Choroid plexus epithelial cell (primary cell): Measurements from ENCODE around the gene CEP89.

Experiments
- DNase-seq: peaks from one replicate; pipeline ENCODE4 v3.0.0-alpha.2; 2010; ENCODE audit warnings: low read depth
- H3K4me3 ChIP-seq: 2 replicates; pipeline ENCODE4 v1.5.1; 2011; ENCODE audit warnings: low read depth, mild to moderate bottlenecking, control low read depth, low read length, moderate library complexity
- CTCF ChIP-seq: conservative IDR thresholded peaks from 2 replicates; pipeline ENCODE4 v1.5.1; 2011; ENCODE audit warnings: low read depth, mild to moderate bottlenecking, control low read depth, inconsistent platforms, low read length, moderate library complexity

Gene CEP89

GRCh38 chr19:32917616-32917996 lies 54.2 kb downstream of the CEP89 start:
- H3K4me3 ChIP-seq, result no peak overlapping the region
- no peak for DNase-seq
- TF ChIP-seq CTCF, result no peak

- TF ChIP-seq CTCF, result no peak
- DNase-seq, result peak; percentile 36
- H3K4me3 ChIP-seq, result no peak overlapping the region
Measured at GRCh38 chr19:32916969-32917615, 54.7 kb downstream of the CEP89 start.

- no peak overlapping the region for H3K4me3 ChIP-seq
- no peak for TF ChIP-seq CTCF
- DNase-seq, result no peak
Measured at GRCh38 chr19:32914879-32915660, 56.7 kb downstream of the CEP89 start.

GRCh38 chr19:32911467-32911866 lies 60.3 kb downstream of the CEP89 start:
- DNase-seq, result no peak
- no peak overlapping the region for H3K4me3 ChIP-seq
- no peak for TF ChIP-seq CTCF

GRCh38 chr19:32910874-32911273 lies 60.9 kb downstream of the CEP89 start:
- no peak for TF ChIP-seq CTCF
- no peak overlapping the region for H3K4me3 ChIP-seq

GRCh38 chr19:32910094-32910493 lies 61.7 kb downstream of the CEP89 start:
- no peak for TF ChIP-seq CTCF
- no peak for DNase-seq
- H3K4me3 ChIP-seq, result no peak overlapping the region

More at GRCh38 chr19:32910874-32911273, 60.9 kb downstream of the CEP89 start:
- no peak for DNase-seq

- H3K4me3 ChIP-seq, result no peak overlapping the region
- no peak for DNase-seq
- no peak for TF ChIP-seq CTCF
Measured at GRCh38 chr19:32909257-32909656, 62.5 kb downstream of the CEP89 start.
